T-helper 9 cell (primary cell): Measurements from ENCODE around the gene CACNA1B.

Experiments
- DNase-seq: peaks from one replicate; pipeline ENCODE4 v3.0.0-alpha.2; 2020

CACNA1B gene

GRCh38 chr9:137920753-137921152 is 43.2 kb downstream of the CACNA1B start:
- DNase-seq: no peak

- no peak for DNase-seq
Observed at GRCh38 chr9:137924169-137924568, 46.6 kb downstream of the CACNA1B start.

- DNase-seq: no peak
Observed at GRCh38 chr9:137924761-137925369, 47.3 kb downstream of the CACNA1B start.

- DNase-seq: no peak
Observed at GRCh38 chr9:137943655-137944054, 66.1 kb downstream of the CACNA1B start.

GRCh38 chr9:137945581-137945980 is 68.0 kb downstream of the CACNA1B start:
- no peak for DNase-seq

- DNase-seq: no peak
Observed at GRCh38 chr9:137946993-137947392, 69.4 kb downstream of the CACNA1B start.

- no peak for DNase-seq
Observed at GRCh38 chr9:137948642-137949041, 71.1 kb downstream of the CACNA1B start.

- no peak for DNase-seq
Observed at GRCh38 chr9:137949260-137949659, 71.7 kb downstream of the CACNA1B start.

GRCh38 chr9:137951107-137951506 is 73.5 kb downstream of the CACNA1B start:
- no peak for DNase-seq

GRCh38 chr9:137951597-137952490 is 74.3 kb downstream of the CACNA1B start:
- no peak for DNase-seq

GRCh38 chr9:137952976-137953666 is 75.5 kb downstream of the CACNA1B start:
- DNase-seq: no peak

- no peak for DNase-seq
Observed at GRCh38 chr9:137953683-137954438, 76.3 kb downstream of the CACNA1B start.

- no peak for DNase-seq
Observed at GRCh38 chr9:137955224-137955570, 77.6 kb downstream of the CACNA1B start.

- no peak for DNase-seq
Observed at GRCh38 chr9:137955586-137955985, 78.0 kb downstream of the CACNA1B start.

- no peak for DNase-seq
Observed at GRCh38 chr9:137956039-137956438, 78.5 kb downstream of the CACNA1B start.

- DNase-seq: no peak
Observed at GRCh38 chr9:137956688-137957385, 79.3 kb downstream of the CACNA1B start.

GRCh38 chr9:137959641-137960411 is 82.2 kb downstream of the CACNA1B start:
- DNase-seq: no peak

- DNase-seq: no peak
Observed at GRCh38 chr9:137960496-137960895, 82.9 kb downstream of the CACNA1B start.

GRCh38 chr9:137963525-137963924 is 85.9 kb downstream of the CACNA1B start:
- DNase-seq: no peak

GRCh38 chr9:137965177-137965795 is 87.7 kb downstream of the CACNA1B start:
- no peak for DNase-seq
